ENCODE results near the gene HMGN1. TPM values are rescaled to one million over a fixed set of nuclear protein-coding genes. Genes with fewer than 3 reads are reported as not detected.

The HMGN1 gene
- total and polyA plus RNA-seq, 4 donors: 66.6 to 111 (median 81.9) TPM

DNA sequence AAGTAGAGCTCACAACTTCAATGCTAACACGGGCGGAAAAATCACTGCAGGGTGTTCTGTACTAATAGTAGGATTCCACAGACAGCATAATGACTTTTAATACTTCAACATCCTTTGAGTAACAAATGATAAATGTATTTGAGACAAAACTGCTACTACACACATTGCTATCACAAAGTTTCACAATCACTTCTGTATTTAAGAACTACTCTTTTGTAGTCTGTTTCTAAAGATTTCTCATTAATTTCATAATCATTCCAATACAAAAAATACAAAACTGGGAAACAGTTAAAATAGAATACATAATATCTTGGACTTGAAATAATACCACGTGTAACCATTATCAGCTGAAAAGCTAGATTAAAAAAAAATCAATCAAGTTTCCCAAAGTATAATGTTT lies 2.7 kb downstream of the HMGN1 start:
- Histone ChIP-seq H3K4me1 (ENCODE audit: control insufficient read depth in 1 of 2, insufficient read depth in 2 of 2, low read length in 2 of 2) (peaks cover 0 to 4% of the 10 kb centered on the region in 2 donors), H3K27ac (ENCODE audit: low read depth in 1 of 2, low read length in 2 of 2) (no peak overlapping the region), H3K4me3 (ENCODE audit: low read length in 2 of 2) (no peak overlapping the region), H3K9me3 (ENCODE audit: control insufficient read depth, low read length) (no peaks in the 10 kb centered on the region), H3K27me3 (ENCODE audit: control insufficient read depth in 1 of 2, insufficient read depth in 2 of 2, low read length in 1 of 2) (no peaks in the 10 kb centered on the region), H3K36me3 (ENCODE audit: control insufficient read depth in 1 of 2, insufficient read depth in 2 of 2, low read length in 1 of 2) (peaks cover 2 to 9% of the 10 kb centered on the region in 2 donors)
- DNase-seq (no peak), ATAC-seq (ENCODE audit: low FRiP score) (no peak)
- intact Hi-C loops (cut with DNase I): no loop called here
- WGBS, 2 donors: 39 to 41% methylated on average over 3 of the region's 3 CpGs

DNA sequence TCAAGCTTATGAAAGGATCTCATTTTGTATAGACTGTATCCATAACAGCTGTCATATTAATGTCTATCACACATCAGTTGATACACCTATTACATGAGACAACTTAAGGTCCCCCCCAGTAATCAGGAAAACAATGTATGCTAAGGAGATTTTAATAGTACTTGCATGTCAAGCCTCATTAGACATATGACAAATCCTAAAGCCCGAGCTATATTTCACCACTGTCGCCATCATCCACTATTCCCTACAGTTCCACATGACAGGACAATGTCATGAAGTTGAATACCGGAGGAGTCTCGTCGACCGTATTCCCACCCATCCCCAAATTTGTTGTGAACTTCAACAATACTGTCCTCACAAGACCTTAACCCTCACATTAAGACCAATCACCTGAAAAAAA lies 3.4 kb downstream of the HMGN1 start:
- DNase-seq: no peak
- H3K27ac ChIP-seq (ENCODE audit: low read depth in 1 of 2, low read length in 2 of 2): no peak overlapping the region
- H3K4me3 ChIP-seq (ENCODE audit: low read length in 2 of 2): no peak overlapping the region
- no peak for ATAC-seq (ENCODE audit: low FRiP score)
- 79 to 83% methylated on average over 6 of the region's 6 CpGs for WGBS, 2 donors
- H3K36me3 ChIP-seq (ENCODE audit: control insufficient read depth in 1 of 2, insufficient read depth in 2 of 2, low read length in 1 of 2): peaks cover 2 to 9% of the 10 kb centered on the region in 2 donors
- no peaks in the 10 kb centered on the region for H3K27me3 ChIP-seq (ENCODE audit: control insufficient read depth in 1 of 2, insufficient read depth in 2 of 2, low read length in 1 of 2)
- peaks cover 0 to 4% of the 10 kb centered on the region in 2 donors for H3K4me1 ChIP-seq (ENCODE audit: control insufficient read depth in 1 of 2, insufficient read depth in 2 of 2, low read length in 2 of 2)
- H3K9me3 ChIP-seq (ENCODE audit: control insufficient read depth, low read length): no peaks in the 10 kb centered on the region
- intact Hi-C loops (cut with DNase I): no loop called here

DNA sequence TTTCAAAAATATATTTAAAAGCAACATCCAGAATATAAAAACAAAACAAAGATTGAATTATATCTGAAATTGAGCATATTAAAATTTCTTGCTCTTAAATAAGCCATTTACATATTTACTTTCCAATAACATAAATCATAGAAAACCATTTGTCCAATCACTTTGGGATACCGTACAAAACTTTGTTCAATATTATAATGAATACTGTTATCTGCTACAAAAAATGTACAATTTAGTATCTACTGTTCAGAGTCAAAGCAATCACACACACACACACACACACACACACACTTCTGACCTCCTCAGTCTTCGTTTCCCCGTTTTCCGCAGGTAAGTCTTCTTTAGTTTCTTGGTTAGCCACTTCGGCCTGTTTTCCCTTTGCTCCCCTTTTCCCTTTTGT lies 4.0 kb downstream of the HMGN1 start:
- peaks cover 0 to 4% of the 10 kb centered on the region in 2 donors for H3K4me1 ChIP-seq (ENCODE audit: control insufficient read depth in 1 of 2, insufficient read depth in 2 of 2, low read length in 2 of 2)
- no peaks in the 10 kb centered on the region for H3K9me3 ChIP-seq (ENCODE audit: control insufficient read depth, low read length)
- peaks cover 2 to 9% of the 10 kb centered on the region in 2 donors for H3K36me3 ChIP-seq (ENCODE audit: control insufficient read depth in 1 of 2, insufficient read depth in 2 of 2, low read length in 1 of 2)
- no peaks in the 10 kb centered on the region for H3K27me3 ChIP-seq (ENCODE audit: control insufficient read depth in 1 of 2, insufficient read depth in 2 of 2, low read length in 1 of 2)
- DNase-seq: no peak
- intact Hi-C loops (cut with DNase I): no loop called here
- ATAC-seq (ENCODE audit: low FRiP score): no peak
- no peak overlapping the region for H3K4me3 ChIP-seq (ENCODE audit: low read length in 2 of 2)
- H3K27ac ChIP-seq (ENCODE audit: low read depth in 1 of 2, low read length in 2 of 2): no peak overlapping the region
- WGBS, 2 donors: 86 to 91% methylated on average over 5 of the region's 5 CpGs

DNA sequence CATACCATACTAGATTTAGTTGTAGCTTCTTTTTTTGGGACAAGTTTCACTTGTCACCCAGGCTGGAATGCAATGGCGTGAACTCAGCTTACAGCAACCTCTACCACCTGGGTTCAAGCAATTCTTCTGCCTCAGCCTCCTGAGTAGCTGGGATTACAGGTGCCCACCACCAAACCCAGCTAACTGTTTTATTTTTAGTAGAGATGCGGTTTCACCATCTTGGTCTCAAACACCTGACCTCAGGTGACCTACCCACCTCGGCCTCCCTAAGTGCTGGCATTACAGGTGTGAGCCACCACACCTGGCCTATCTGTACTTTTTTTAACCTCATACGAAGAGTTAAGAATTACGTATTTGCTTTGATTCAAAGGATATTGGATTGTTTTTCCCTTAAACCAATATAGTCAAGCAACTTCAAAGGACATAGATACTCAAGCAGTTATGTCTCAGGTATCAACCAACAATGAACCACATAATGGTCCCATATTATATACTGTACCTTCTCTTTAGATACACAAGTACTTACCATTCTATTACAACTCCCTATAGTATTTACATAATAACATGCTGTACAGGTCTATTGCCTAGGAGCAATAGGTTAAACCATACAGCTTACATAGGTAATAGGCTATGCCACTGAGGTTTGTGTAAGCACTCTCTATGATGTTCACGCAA lies 7.5 kb downstream of the HMGN1 start:
- H3K36me3 ChIP-seq (ENCODE audit: control insufficient read depth in 1 of 2, insufficient read depth in 2 of 2, low read length in 1 of 2): peaks cover 2 to 9% of the 10 kb centered on the region in 2 donors
- no peak overlapping the region for H3K27ac ChIP-seq (ENCODE audit: low read depth in 1 of 2, low read length in 2 of 2)
- DNase-seq (no peak), ATAC-seq (ENCODE audit: low FRiP score) (no peak)
- H3K4me1 ChIP-seq (ENCODE audit: control insufficient read depth in 1 of 2, insufficient read depth in 2 of 2, low read length in 2 of 2): no peaks in the 10 kb centered on the region
- WGBS, 2 donors: 91 to 95% methylated on average over 6 of the region's 6 CpGs
- no peaks in the 10 kb centered on the region for H3K9me3 ChIP-seq (ENCODE audit: control insufficient read depth, low read length)
- H3K4me3 ChIP-seq (ENCODE audit: low read length in 2 of 2): no peak overlapping the region
- intact Hi-C loops (cut with DNase I): no loop called here
- H3K27me3 ChIP-seq (ENCODE audit: control insufficient read depth in 1 of 2, insufficient read depth in 2 of 2, low read length in 1 of 2): no peaks in the 10 kb centered on the region

DNA sequence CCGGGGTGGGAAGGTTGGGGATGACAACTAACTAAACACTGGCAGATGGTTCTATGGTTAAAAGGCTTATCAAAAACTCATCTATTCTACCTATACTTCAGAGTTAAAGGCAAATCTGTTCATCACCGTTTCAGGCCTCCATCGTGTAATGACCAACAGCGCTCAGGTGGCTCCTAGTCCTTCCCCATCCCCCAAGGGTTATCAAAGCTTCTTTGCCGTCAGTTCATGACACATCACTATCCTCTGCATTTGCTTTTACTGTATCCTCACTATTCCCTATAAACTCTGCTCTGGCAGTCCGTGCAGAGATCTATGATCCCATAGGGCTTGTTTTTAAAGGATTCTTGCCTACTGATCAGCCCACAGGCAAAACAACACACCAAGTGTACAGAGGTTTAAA lies 8.2 kb downstream of the HMGN1 start:
- ATAC-seq (ENCODE audit: low FRiP score) (no peak), DNase-seq (no peak)
- no peak overlapping the region for H3K4me3 ChIP-seq (ENCODE audit: low read length in 2 of 2)
- 90 to 95% methylated on average over 6 of the region's 6 CpGs for WGBS, 2 donors
- H3K4me1 ChIP-seq (ENCODE audit: control insufficient read depth in 1 of 2, insufficient read depth in 2 of 2, low read length in 2 of 2): no peaks in the 10 kb centered on the region
- H3K27me3 ChIP-seq (ENCODE audit: control insufficient read depth in 1 of 2, insufficient read depth in 2 of 2, low read length in 1 of 2): no peaks in the 10 kb centered on the region
- no peak overlapping the region for H3K27ac ChIP-seq (ENCODE audit: low read depth in 1 of 2, low read length in 2 of 2)
- no peaks in the 10 kb centered on the region for H3K9me3 ChIP-seq (ENCODE audit: control insufficient read depth, low read length)
- intact Hi-C loops (cut with DNase I): no loop called here
- H3K36me3 ChIP-seq (ENCODE audit: control insufficient read depth in 1 of 2, insufficient read depth in 2 of 2, low read length in 1 of 2): peaks cover 2 to 9% of the 10 kb centered on the region in 2 donors

DNA sequence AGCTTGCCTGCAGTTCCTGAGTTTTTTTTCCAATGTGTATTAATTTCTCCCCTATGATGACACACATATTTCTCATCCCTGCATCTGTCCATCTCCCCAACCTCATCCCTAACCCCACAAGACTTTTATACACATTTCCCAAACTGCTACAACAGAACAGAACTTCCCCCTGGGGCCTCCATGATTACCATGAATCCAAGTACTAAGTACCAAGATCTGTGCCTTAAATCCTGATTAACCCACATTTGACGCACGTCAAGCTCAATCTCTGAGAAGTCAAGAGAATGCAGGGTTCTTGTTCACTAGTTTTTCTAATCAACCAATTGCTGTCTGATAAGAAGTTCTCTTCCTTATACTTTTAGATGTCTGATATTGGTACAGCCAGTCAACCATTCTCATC lies 9.7 kb downstream of the HMGN1 start:
- Histone ChIP-seq H3K27me3 (ENCODE audit: control insufficient read depth in 1 of 2, insufficient read depth in 2 of 2, low read length in 1 of 2) (no peaks in the 10 kb centered on the region), H3K27ac (ENCODE audit: low read depth in 1 of 2, low read length in 2 of 2) (no peak overlapping the region), H3K9me3 (ENCODE audit: control insufficient read depth, low read length) (no peaks in the 10 kb centered on the region), H3K36me3 (ENCODE audit: control insufficient read depth in 1 of 2, insufficient read depth in 2 of 2, low read length in 1 of 2) (peaks cover 2 to 9% of the 10 kb centered on the region in 2 donors), H3K4me3 (ENCODE audit: low read length in 2 of 2) (no peak overlapping the region), H3K4me1 (ENCODE audit: control insufficient read depth in 1 of 2, insufficient read depth in 2 of 2, low read length in 2 of 2) (no peaks in the 10 kb centered on the region)
- 87 to 88% methylated on average over 2 of the region's 2 CpGs for WGBS, 2 donors
- intact Hi-C loops (cut with DNase I): no loop called here
- no peak for ATAC-seq (ENCODE audit: low FRiP score)
- no peak for DNase-seq

DNA sequence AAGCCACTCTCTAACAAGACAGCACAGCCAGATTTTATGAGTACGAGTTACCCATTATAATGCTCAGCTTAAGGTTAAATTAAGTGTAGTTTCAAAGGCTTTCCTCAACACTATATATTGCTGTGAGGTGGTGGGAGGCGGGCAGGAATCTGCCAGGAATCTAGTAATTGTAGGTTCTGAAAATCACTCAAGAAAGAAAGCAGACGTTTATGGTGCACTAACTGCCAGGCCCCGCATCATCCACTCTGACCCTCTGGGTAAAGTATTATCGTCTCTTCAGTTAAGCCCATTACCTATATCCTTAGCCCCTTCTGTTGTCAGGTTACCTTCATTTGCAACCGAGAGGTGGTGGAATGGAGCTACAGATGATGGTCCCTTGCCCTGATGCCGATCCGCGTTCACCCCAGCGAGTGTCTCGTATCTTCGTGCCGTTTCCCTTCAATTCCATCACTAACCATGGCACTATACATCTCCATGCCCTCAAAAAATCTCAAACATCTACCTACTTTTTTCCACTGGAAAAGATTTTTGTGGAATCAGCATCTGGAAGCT lies 12.4 kb downstream of the HMGN1 start:
- no peaks in the 10 kb centered on the region for H3K9me3 ChIP-seq (ENCODE audit: control insufficient read depth, low read length)
- H3K27ac ChIP-seq (ENCODE audit: low read depth in 1 of 2, low read length in 2 of 2): no peak overlapping the region
- DNase-seq (no peak), ATAC-seq (ENCODE audit: low FRiP score) (no peak)
- H3K4me1 ChIP-seq (ENCODE audit: control insufficient read depth in 1 of 2, insufficient read depth in 2 of 2, low read length in 2 of 2): no peaks in the 10 kb centered on the region
- no peak overlapping the region for H3K4me3 ChIP-seq (ENCODE audit: low read length in 2 of 2)
- H3K36me3 ChIP-seq (ENCODE audit: control insufficient read depth in 1 of 2, insufficient read depth in 2 of 2, low read length in 1 of 2): peaks cover 0 to under 1% of the 10 kb centered on the region in 2 donors
- WGBS, 2 donors: 80 to 87% methylated on average over 13 of the region's 13 CpGs
- no peaks in the 10 kb centered on the region for H3K27me3 ChIP-seq (ENCODE audit: control insufficient read depth in 1 of 2, insufficient read depth in 2 of 2, low read length in 1 of 2)
- intact Hi-C loops (cut with DNase I): no loop called here

DNA sequence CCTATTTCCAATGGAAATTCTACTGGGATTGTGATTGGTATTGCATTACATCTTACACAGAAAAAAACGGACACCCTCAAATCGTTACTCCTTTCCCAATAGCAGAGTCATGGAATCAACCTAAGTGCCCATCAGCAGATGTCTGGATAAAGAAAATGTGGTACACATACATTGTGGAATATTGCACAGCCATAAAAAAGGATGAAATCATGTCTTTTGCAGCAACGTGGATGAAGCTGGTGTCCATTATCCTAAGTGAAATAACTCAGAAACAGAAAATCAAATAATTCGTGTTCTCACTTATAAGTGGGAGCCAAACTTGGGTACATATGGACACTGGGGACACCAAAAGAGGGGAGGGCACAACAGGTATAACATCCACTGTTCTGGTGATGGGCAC lies 14.3 kb downstream of the HMGN1 start:
- Histone ChIP-seq H3K4me3 (ENCODE audit: low read length in 2 of 2) (no peak overlapping the region), H3K9me3 (ENCODE audit: control insufficient read depth, low read length) (no peaks in the 10 kb centered on the region), H3K4me1 (ENCODE audit: control insufficient read depth in 1 of 2, insufficient read depth in 2 of 2, low read length in 2 of 2) (no peaks in the 10 kb centered on the region), H3K27ac (ENCODE audit: low read depth in 1 of 2, low read length in 2 of 2) (no peak overlapping the region), H3K27me3 (ENCODE audit: control insufficient read depth in 1 of 2, insufficient read depth in 2 of 2, low read length in 1 of 2) (no peaks in the 10 kb centered on the region), H3K36me3 (ENCODE audit: control insufficient read depth in 1 of 2, insufficient read depth in 2 of 2, low read length in 1 of 2) (no peaks in the 10 kb centered on the region)
- DNase-seq (no peak), ATAC-seq (ENCODE audit: low FRiP score) (no peak)
- 93 to 96% methylated on average over 4 of the region's 4 CpGs for WGBS, 2 donors
- intact Hi-C loops (cut with DNase I): no loop called here

DNA sequence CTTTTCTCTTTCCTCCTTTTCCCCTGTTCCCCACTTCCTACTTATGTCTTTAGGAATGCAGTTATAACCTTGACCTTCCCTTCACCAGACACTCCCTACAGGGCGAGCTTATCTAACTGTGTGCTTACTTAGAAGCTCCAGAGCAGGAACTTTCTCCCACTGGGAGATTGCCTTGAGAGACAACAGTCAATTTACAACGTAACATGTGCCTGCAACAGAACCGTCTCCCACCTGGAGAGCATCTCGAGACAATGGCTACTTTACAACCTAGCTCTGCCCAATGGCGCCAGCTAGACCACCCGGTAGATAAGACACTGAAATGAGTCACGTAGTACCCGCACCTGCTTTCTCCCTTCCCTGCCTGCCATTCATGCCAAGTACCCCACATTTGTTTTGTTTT lies 16.7 kb downstream of the HMGN1 start:
- H3K4me1 ChIP-seq (ENCODE audit: control insufficient read depth in 1 of 2, insufficient read depth in 2 of 2, low read length in 2 of 2): no peaks in the 10 kb centered on the region
- no peaks in the 10 kb centered on the region for H3K36me3 ChIP-seq (ENCODE audit: control insufficient read depth in 1 of 2, insufficient read depth in 2 of 2, low read length in 1 of 2)
- H3K27me3 ChIP-seq (ENCODE audit: control insufficient read depth in 1 of 2, insufficient read depth in 2 of 2, low read length in 1 of 2): no peaks in the 10 kb centered on the region
- intact Hi-C loops (cut with DNase I): no loop called here
- H3K9me3 ChIP-seq (ENCODE audit: control insufficient read depth, low read length): no peaks in the 10 kb centered on the region
- 72 to 73% methylated on average over 8 of the region's 8 CpGs for WGBS, 2 donors
- DNase-seq (no peak), ATAC-seq (ENCODE audit: low FRiP score) (no peak)
- no peak overlapping the region for H3K27ac ChIP-seq (ENCODE audit: low read depth in 1 of 2, low read length in 2 of 2)
- no peak overlapping the region for H3K4me3 ChIP-seq (ENCODE audit: low read length in 2 of 2)
